GM19193 (cell line): ENCODE measurements around the gene EXOSC10.

Experiments used
- POLR2A ChIP-seq: IDR thresholded peaks from 4 replicates; pipeline ENCODE4 v1.6.1; 2011; ENCODE audit not compliant: insufficient read depth, insufficient read length; ENCODE audit errors: extremely low read depth

The EXOSC10 gene

GRCh38 chr1:11071463-11072215 lies 28.0 kb downstream of the EXOSC10 start:
- no peak for TF ChIP-seq POLR2A

GRCh38 chr1:11070876-11071275 lies 28.8 kb downstream of the EXOSC10 start:
- TF ChIP-seq POLR2A: no peak

GRCh38 chr1:11068600-11069473 lies 30.8 kb downstream of the EXOSC10 start:
- TF ChIP-seq POLR2A: no peak

- TF ChIP-seq POLR2A: no peak
These were observed 31.7 kb downstream of the EXOSC10 start for GRCh38 chr1:11067716-11068599.

- TF ChIP-seq POLR2A: no peak
These were observed 33.9 kb downstream of the EXOSC10 start for GRCh38 chr1:11065796-11066195.

GRCh38 chr1:11064942-11065341 lies 34.7 kb downstream of the EXOSC10 start:
- no peak for TF ChIP-seq POLR2A

GRCh38 chr1:11062965-11063401 lies 36.7 kb downstream of the EXOSC10 start:
- TF ChIP-seq POLR2A: no peak

- TF ChIP-seq POLR2A: no peak
These were observed 37.9 kb downstream of the EXOSC10 start for GRCh38 chr1:11061652-11062365.

- peak; percentile 74 for TF ChIP-seq POLR2A
These were observed 39.5 kb downstream of the EXOSC10 start, which contains the start of gene SRM for GRCh38 chr1:11059968-11060830. TSS of gene SRM (minus strand) at chr1:11060018. CDS start at chr1:11059943, 75 bp downstream.

GRCh38 chr1:11059155-11059967 lies 40.3 kb downstream of the EXOSC10 start:
- no peak for TF ChIP-seq POLR2A

GRCh38 chr1:11058595-11059154 lies 41.0 kb downstream of the EXOSC10 start:
- no peak for TF ChIP-seq POLR2A

GRCh38 chr1:11058026-11058425 lies 41.6 kb downstream of the EXOSC10 start:
- no peak for TF ChIP-seq POLR2A
